Lung (tissue), 12 donors: ENCODE results near the gene IP6K3. TPM values are rescaled to one million over a fixed set of nuclear protein-coding genes. Genes with fewer than 3 reads are reported as not detected.

Experiments used
- ATAC-seq: fragments of 200-7000 bp; cut with Tn5 transposase; one replicate; pipeline ENCODE4 v1.9.1; 2020; ENCODE audit warnings: moderate number of reproducible peaks; ENCODE audit not compliant: insufficient read depth, low FRiP score
- DNase-seq, 3 donors: peaks; one replicate each; pipeline ENCODE4 v3.0.0-alpha.2; 2013 to 2017
- H3K27ac ChIP-seq, 2 donors: one replicate each; pipeline ENCODE4 v1.5.1; 2013; ENCODE audit warnings: mild to moderate bottlenecking in 2 of 2, moderate library complexity in 2 of 2, control low read depth in 1 of 2, inconsistent platforms in 1 of 2, low read depth in 1 of 2, low read length in 1 of 2
- H3K27me3 ChIP-seq, 3 donors: one replicate each; pipeline ENCODE4 v1.5.1; 2013; ENCODE audit warnings: low read length in 2 of 3; ENCODE audit not compliant: control insufficient read depth in 3 of 3, insufficient read depth in 3 of 3
- H3K36me3 ChIP-seq, 4 donors: one replicate each; pipeline ENCODE4 v1.5.1; 2013; ENCODE audit warnings: low read length in 4 of 4, mild to moderate bottlenecking in 1 of 4, moderate library complexity in 1 of 4; ENCODE audit not compliant: control insufficient read depth in 4 of 4, insufficient read depth in 4 of 4
- H3K4me1 ChIP-seq, 5 donors: one replicate each; pipeline ENCODE4 v1.5.1; 2013; ENCODE audit warnings: low read length in 5 of 5, mild to moderate bottlenecking in 2 of 5, moderate library complexity in 1 of 5; ENCODE audit not compliant: control insufficient read depth in 5 of 5, insufficient read depth in 5 of 5
- H3K4me3 ChIP-seq: one replicate; pipeline ENCODE4 v1.5.1; 2013; ENCODE audit warnings: mild to moderate bottlenecking, control low read depth, moderate library complexity
- H3K9ac ChIP-seq, 2 donors: one replicate each; pipeline ENCODE4 v1.5.1; 2013; ENCODE audit warnings: low read length in 2 of 2, control low read depth in 1 of 2; ENCODE audit not compliant: insufficient read depth in 1 of 2
- H3K9me3 ChIP-seq, 4 donors: one replicate each; pipeline ENCODE4 v1.5.1; 2013; ENCODE audit warnings: low read length in 3 of 4, mild to moderate bottlenecking in 1 of 4, moderate library complexity in 1 of 4; ENCODE audit not compliant: control insufficient read depth in 4 of 4, insufficient read depth in 3 of 4
- CTCF ChIP-seq: IDR thresholded peaks from 2 replicates; pipeline ENCODE4 v1.5.1; 2012; ENCODE audit warnings: mild to moderate bottlenecking; ENCODE audit errors: control extremely low read depth, extremely low read depth
- WGBS, 2 donors: extraction: QIAGEN DNeasy Blood & Tissue Kit; methylation state at CpG; one replicate each; pipeline ENCODE4 v1.1.7; 2013; 5-methylcytosine and 5-hydroxymethylcytosine counted together
- polyA plus RNA-seq, 2 donors: library from polyadenylated mRNA; stranded (reverse); fragments of 200-250 nt; gene quantifications; one replicate each; pipeline ENCODE4 v1.2.1, GENCODE V29; 2013
- total RNA-seq, 2 donors: library from RNA; depleted of rRNA in 1 of 2; stranded (reverse); fragments of >200 nt in 1 of 2; gene quantifications; one replicate each; pipeline ENCODE4 v1.2.1, GENCODE V29; 2014 to 2021
- donor health status: control.
- donor health status: control.
- donor health status: Bipolar disorder and iron deficiency.
- donor health status: healthy.
- donor health status: DM: yes; HTN: yes; CAD: no.

The IP6K3 gene
- total and polyA plus RNA-seq, 4 donors = 1.3 to 3.9 (median 2.5) TPM

GRCh38 chr6:33777398-33778388 is 31.0 kb upstream of the IP6K3 start:
- Histone ChIP-seq H3K4me1 (peaks cover 0 to 8% (median 0%) of the 10 kb centered on the region in 5 donors), H3K9me3 (no peaks in the 10 kb centered on the region), H3K36me3 (peaks cover 28 to 84% (median 64%) of the 10 kb centered on the region in 4 donors), H3K9ac (no peak overlapping the region), H3K4me3 (no peak overlapping the region), H3K27ac (no peak overlapping the region), H3K27me3 (no peaks in the 10 kb centered on the region)
- ATAC-seq (no peak), DNase-seq (no peak)
- no peak for TF ChIP-seq CTCF
- WGBS, 2 donors = 91 to 96% methylated on average over 25 of the region's 25 CpGs

DNA sequence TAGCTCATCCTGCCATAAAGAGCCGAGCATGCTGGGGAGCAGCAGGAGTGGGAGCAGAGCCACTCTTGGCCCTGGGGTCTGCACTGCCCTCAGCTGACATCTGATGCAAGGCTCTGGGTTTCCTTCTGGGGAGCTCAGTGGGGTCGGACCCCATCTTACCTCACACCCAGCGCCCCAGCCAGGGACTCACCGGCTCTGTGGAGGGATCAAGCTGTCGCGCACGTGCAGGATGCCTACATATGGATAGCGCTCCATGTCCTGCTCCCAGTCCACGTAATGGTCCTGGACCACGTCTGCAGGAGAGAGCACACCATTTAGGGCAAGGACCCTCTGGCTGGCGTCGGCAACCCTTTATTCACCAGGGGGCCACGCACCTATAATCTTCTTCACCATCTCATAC is 30.1 kb upstream of the IP6K3 start:
- WGBS, 2 donors = 95 to 96% methylated on average over 13 of the region's 13 CpGs
- Histone ChIP-seq H3K27ac (no peak overlapping the region), H3K36me3 (peaks cover 28 to 81% (median 62%) of the 10 kb centered on the region in 4 donors), H3K9me3 (no peaks in the 10 kb centered on the region), H3K4me3 (no peak overlapping the region), H3K27me3 (no peaks in the 10 kb centered on the region), H3K4me1 (peaks cover 0 to 15% (median 8%) of the 10 kb centered on the region in 5 donors), H3K9ac (no peak overlapping the region)
- no peak for TF ChIP-seq CTCF
- DNase-seq (no peak), ATAC-seq (no peak)

DNA sequence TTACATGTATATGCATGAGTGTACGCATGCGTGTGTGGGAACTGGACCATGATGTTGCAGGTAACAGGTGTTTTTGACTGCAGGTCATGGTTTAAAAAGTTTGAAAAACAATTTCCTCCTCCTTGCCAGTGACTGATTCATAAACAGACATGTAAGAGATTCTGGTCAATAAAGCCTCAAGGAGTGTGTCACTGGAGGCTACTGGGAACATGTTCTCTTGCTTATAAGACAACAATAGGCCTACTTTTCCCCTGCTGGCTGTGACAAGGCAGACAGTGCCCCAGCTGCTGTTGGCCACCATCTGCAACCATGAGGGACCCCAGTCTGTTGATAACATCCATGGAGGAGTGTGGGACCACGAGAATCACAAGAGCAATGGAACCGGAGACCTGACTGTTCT is 29.5 kb upstream of the IP6K3 start:
- no peaks in the 10 kb centered on the region for H3K9me3 ChIP-seq
- no peaks in the 10 kb centered on the region for H3K27me3 ChIP-seq
- no peak overlapping the region for H3K27ac ChIP-seq
- peaks cover 0 to 20% (median 8%) of the 10 kb centered on the region in 5 donors for H3K4me1 ChIP-seq
- 96 to 98% methylated on average over 4 of the region's 4 CpGs for WGBS, 2 donors
- peaks cover 28 to 77% (median 61%) of the 10 kb centered on the region in 4 donors for H3K36me3 ChIP-seq
- TF ChIP-seq CTCF = no peak
- no peak overlapping the region for H3K4me3 ChIP-seq
- ATAC-seq (no peak), DNase-seq (no peak)
- H3K9ac ChIP-seq = no peak overlapping the region
